SU-DHL-6 (cell line): ENCODE measurements around the gene RNF212B.
"Not testable (repeated sequence)": the region's sequence is repeated elsewhere in the genome, so short reads cannot be mapped to it uniquely, and the experiment has no call there.

Experiments
- H2AFZ ChIP-seq: fragments of 200-600 bp; sonication (generic); 2 replicates; pipeline ENCODE4 v1.6.1; 2014; ENCODE audit warnings: low read depth, mild to moderate bottlenecking, moderate library complexity, mixed read lengths, antibody characterized with exemption, low read length; ENCODE audit not compliant: severe bottlenecking
- H3F3A ChIP-seq: fragments of 200-600 bp; shearing (Covaris generic); 2 replicates; pipeline ENCODE4 v1.6.0; 2016; ENCODE audit warnings: antibody characterized with exemption, mild to moderate bottlenecking; ENCODE audit not compliant: insufficient read depth
- H3K27ac ChIP-seq: fragments of 200-600 bp; sonication (generic); 2 replicates; pipeline ENCODE4 v1.5.1; 2016; ENCODE audit warnings: low read depth, mild to moderate bottlenecking, low read length, moderate library complexity, mixed read lengths
- H3K27me3 ChIP-seq: fragments of 200-600 bp; sonication (generic), shearing (Covaris generic); 2 replicates; pipeline ENCODE4 v1.6.0; 2014; ENCODE audit warnings: mild to moderate bottlenecking, low read length
- H3K36me3 ChIP-seq: fragments of 200-600 bp; sonication (generic); 2 replicates; pipeline ENCODE4 v1.6.1; 2014; ENCODE audit warnings: mild to moderate bottlenecking, low read length, mixed read lengths
- H3K4me2 ChIP-seq: fragments of 300-600, 200-600 bp; shearing (Covaris generic), sonication (generic); 2 replicates; pipeline ENCODE4 v1.6.0; 2014; ENCODE audit warnings: low read length, low read depth, mild to moderate bottlenecking; ENCODE audit not compliant: poor library complexity, severe bottlenecking
- H3K4me3 ChIP-seq: fragments of 200-600 bp; sonication (generic); 2 replicates; pipeline ENCODE4 v1.5.1; 2014; ENCODE audit warnings: antibody characterized with exemption, low read length, mild to moderate bottlenecking, mixed read lengths; ENCODE audit not compliant: insufficient read depth, poor library complexity, severe bottlenecking
- H3K79me2 ChIP-seq: fragments of 200-600 bp; sonication (generic); 2 replicates; pipeline ENCODE4 v1.6.1; 2014; ENCODE audit warnings: mild to moderate bottlenecking, low read length, moderate library complexity; ENCODE audit not compliant: insufficient read depth
- H3K9ac ChIP-seq: fragments of 200-600 bp; sonication (generic); 2 replicates; pipeline ENCODE4 v1.7.0; 2014; ENCODE audit warnings: mild to moderate bottlenecking, low read length
- H3K9me2 ChIP-seq: fragments of 200-600 bp; sonication (generic); replicated peaks from 2 replicates; pipeline ENCODE4 v1.6.1; 2014; ENCODE audit warnings: low read length; ENCODE audit not compliant: insufficient read depth
- H3K9me3 ChIP-seq: fragments of 200-600 bp; sonication (generic); 2 replicates; pipeline ENCODE4 v1.6.1; 2014; ENCODE audit warnings: low read length, mixed read lengths; ENCODE audit not compliant: insufficient read depth
- H4K20me1 ChIP-seq: fragments of 200-600 bp; sonication (generic); 2 replicates; pipeline ENCODE4 v1.6.1; 2014; ENCODE audit warnings: low read depth, mild to moderate bottlenecking, antibody characterized with exemption, low read length, moderate library complexity, mixed read lengths
- EZH2phosphoT487 ChIP-seq: fragments of 200-600 bp; sonication (generic), shearing (Covaris generic); conservative IDR thresholded peaks from 2 replicates; pipeline ENCODE4 v1.6.1; 2018; ENCODE audit warnings: mild to moderate bottlenecking, antibody characterized with exemption, low read length, moderate library complexity, mixed read lengths
- TF ChIP-seq, protein P1 (sequence below): fragments of 200-600 bp; sonication (generic); IDR thresholded peaks from one replicate; pipeline ENCODE4 v1.5.1; 2017; ENCODE audit warnings: antibody characterized with exemption, mild to moderate bottlenecking, low read length, moderate library complexity; ENCODE audit not compliant: insufficient read depth, poor library complexity, severe bottlenecking

Gene RNF212B

DNA sequence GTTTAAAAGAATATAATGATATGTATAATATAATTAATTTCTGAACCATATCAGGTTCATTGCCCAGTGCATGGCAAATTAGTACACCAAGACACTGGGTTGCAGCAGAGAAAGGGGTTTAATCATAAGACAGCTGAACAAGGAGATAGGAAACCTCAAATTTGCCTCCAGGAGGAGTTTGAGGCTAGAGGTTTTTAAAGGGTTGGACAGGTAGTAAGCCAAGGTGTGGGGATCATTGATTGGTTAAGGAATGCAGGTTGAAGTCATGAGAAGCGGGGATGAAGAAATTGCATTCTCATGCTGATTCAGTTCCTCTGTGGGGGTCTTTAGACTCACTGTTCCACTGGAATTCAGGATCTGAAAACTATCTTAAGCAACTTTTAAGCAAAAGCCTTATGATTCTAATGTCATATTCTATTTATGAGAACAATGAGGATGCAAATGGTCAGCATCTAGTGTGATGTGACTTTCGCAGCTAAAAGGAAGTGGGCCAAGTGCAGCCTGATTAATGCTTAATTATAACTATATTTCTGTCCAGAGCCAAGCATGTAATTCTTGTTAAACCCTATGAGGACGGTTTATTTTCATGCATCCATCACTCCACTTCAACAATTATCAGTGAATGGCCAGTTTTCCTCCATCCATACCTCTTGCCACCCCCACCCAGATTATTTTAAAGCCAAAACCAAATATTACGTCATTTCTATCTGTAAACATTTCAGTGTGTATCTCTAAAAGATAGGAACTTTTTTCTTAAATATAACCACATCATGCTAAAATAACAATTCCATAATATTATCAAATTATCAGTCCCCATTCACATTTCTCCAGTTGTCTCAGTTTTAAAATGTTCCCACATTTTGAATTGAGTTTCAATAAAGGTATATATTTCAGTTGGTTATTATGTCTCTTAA is 14.9 kb downstream of the RNF212B start:
- Histone ChIP-seq H3K27me3 (no peaks in the 10 kb centered on the region), H3K79me2 (no peaks in the 10 kb centered on the region), H3F3A (no peaks in the 10 kb centered on the region), H4K20me1 (no peaks in the 10 kb centered on the region), H3K4me3 (no peak overlapping the region), H3K9me3 (no peaks in the 10 kb centered on the region), H3K9ac (no peak overlapping the region), H3K27ac (no peak overlapping the region), H2AFZ (no peak overlapping the region), H3K36me3 (no peaks in the 10 kb centered on the region), H3K4me2 (no peak overlapping the region), H3K9me2 (no peaks in the 10 kb centered on the region)
- no peak for TF ChIP-seq EZH2phosphoT487
- TF ChIP-seq, protein P1, sequence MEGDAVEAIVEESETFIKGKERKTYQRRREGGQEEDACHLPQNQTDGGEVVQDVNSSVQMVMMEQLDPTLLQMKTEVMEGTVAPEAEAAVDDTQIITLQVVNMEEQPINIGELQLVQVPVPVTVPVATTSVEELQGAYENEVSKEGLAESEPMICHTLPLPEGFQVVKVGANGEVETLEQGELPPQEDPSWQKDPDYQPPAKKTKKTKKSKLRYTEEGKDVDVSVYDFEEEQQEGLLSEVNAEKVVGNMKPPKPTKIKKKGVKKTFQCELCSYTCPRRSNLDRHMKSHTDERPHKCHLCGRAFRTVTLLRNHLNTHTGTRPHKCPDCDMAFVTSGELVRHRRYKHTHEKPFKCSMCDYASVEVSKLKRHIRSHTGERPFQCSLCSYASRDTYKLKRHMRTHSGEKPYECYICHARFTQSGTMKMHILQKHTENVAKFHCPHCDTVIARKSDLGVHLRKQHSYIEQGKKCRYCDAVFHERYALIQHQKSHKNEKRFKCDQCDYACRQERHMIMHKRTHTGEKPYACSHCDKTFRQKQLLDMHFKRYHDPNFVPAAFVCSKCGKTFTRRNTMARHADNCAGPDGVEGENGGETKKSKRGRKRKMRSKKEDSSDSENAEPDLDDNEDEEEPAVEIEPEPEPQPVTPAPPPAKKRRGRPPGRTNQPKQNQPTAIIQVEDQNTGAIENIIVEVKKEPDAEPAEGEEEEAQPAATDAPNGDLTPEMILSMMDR, result no peak

DNA sequence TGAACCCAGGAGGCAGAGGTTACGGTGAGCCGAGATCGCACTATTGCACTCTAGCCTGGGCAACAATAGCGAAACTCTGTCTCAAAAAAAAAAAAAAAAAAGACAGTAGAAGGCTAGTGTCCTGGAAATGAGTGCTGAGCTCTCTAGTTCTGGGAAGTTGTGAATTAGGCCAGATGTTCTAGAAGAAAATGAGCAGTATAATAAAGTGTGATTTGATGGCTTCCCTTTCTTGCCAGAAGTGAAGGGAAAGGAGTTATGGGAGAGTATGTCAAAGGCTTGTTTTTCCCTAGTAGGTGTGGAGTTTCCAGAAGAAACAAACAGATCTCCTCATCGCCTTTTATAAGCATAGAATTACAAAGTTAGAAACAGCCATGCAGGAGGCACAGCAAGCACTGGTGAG is 20.5 kb downstream of the RNF212B start:
- TF ChIP-seq, protein P1, result no peak
- TF ChIP-seq EZH2phosphoT487, result no peak
- H3K79me2 ChIP-seq, result no peaks in the 10 kb centered on the region
- no peak overlapping the region for H2AFZ ChIP-seq
- H3K4me2 ChIP-seq, result no peak overlapping the region
- H3K9ac ChIP-seq, result no peak overlapping the region
- H3K27ac ChIP-seq, result no peak overlapping the region
- no peaks in the 10 kb centered on the region for H3K9me2 ChIP-seq
- no peak overlapping the region for H3K4me3 ChIP-seq
- no peaks in the 10 kb centered on the region for H3K27me3 ChIP-seq
- no peaks in the 10 kb centered on the region for H4K20me1 ChIP-seq
- no peaks in the 10 kb centered on the region for H3K9me3 ChIP-seq
- H3K36me3 ChIP-seq, result no peaks in the 10 kb centered on the region
- no peaks in the 10 kb centered on the region for H3F3A ChIP-seq

DNA sequence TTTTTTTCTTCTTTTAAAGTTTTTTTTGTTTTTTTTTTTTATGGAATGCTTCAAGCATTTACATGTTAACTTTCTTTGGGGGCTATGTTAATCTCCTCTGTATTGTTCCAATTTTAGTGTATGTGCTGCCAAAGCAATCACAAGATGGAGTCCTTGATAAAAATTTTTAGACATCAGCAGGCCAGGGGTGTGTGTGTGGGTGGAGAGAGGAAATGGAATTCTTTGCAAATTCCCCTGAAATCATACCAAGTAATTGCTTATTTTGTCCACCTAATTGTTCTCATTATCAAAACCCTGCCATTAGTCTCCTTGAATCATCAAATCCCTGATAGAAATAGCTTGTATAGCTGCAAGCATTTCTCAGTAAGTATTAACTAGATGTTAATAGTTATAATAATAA is 21.7 kb downstream of the RNF212B start:
- Histone ChIP-seq H3F3A (no peaks in the 10 kb centered on the region), H2AFZ (no peak overlapping the region), H3K27me3 (no peaks in the 10 kb centered on the region), H3K27ac (no peak overlapping the region), H4K20me1 (no peaks in the 10 kb centered on the region), H3K9me2 (no peaks in the 10 kb centered on the region), H3K4me2 (no peak overlapping the region), H3K4me3 (no peak overlapping the region), H3K9me3 (no peaks in the 10 kb centered on the region), H3K9ac (no peak overlapping the region), H3K79me2 (no peaks in the 10 kb centered on the region), H3K36me3 (no peaks in the 10 kb centered on the region)
- no peak for TF ChIP-seq EZH2phosphoT487
- TF ChIP-seq, protein P1, result no peak

DNA sequence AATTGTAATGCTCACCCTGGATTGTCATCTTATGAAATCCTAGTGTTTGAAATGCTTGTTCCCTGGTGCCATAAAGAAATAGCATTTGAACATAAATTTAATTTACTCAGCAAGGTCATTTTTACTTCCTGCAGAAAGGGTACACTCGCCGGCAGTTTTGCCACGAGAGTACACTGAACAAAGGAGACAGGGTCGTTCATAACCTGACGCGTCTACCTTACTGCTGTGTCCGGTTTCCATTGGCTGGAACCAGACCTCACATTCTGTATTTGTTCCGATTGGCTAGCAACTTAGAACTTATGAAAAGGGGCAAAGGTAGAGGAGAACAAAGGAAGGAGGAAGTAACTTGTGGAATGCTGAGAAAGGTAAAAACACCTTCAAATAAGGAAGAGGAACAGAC is 23.1 kb downstream of the RNF212B start:
- H3K9me2 ChIP-seq, H3K9ac ChIP-seq: not testable (repeated sequence)

More for the DNA sequence above, 23.1 kb downstream of the RNF212B start:
- H3K4me3 ChIP-seq, H3K27me3 ChIP-seq, H4K20me1 ChIP-seq, H3K9me3 ChIP-seq, H2AFZ ChIP-seq, H3K79me2 ChIP-seq, H3F3A ChIP-seq, H3K36me3 ChIP-seq, H3K4me2 ChIP-seq, H3K27ac ChIP-seq: not testable (repeated sequence)
